ENCODE results near the gene DNAJC17. TPM values are rescaled to one million over a fixed set of nuclear protein-coding genes. Genes with fewer than 3 reads are reported as not detected.

The DNAJC17 gene, protein sequence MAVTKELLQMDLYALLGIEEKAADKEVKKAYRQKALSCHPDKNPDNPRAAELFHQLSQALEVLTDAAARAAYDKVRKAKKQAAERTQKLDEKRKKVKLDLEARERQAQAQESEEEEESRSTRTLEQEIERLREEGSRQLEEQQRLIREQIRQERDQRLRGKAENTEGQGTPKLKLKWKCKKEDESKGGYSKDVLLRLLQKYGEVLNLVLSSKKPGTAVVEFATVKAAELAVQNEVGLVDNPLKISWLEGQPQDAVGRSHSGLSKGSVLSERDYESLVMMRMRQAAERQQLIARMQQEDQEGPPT
- 67.8 and 69.3 TPM in 2 replicates for polyA plus RNA-seq (2014; cell fraction: cytosol; rRNA removed)
- polyA plus RNA-seq (2014; cell fraction: nucleus; rRNA removed) = 37.5 and 67.9 TPM in 2 replicates

GRCh38 chr15:40807028-40807887, at the start of gene DNAJC17, which contains the start of gene ZFYVE19:
DNAJC17 (minus strand) TSS chr15:40807473; CDS start chr15:40807446, 27 bp downstream.
ZFYVE19 (plus strand) TSS chr15:40807089; CDS start chr15:40807590, 501 bp downstream.
- peak; percentile 99 for DNase-seq (ENCODE audit: low spot score)

DNA sequence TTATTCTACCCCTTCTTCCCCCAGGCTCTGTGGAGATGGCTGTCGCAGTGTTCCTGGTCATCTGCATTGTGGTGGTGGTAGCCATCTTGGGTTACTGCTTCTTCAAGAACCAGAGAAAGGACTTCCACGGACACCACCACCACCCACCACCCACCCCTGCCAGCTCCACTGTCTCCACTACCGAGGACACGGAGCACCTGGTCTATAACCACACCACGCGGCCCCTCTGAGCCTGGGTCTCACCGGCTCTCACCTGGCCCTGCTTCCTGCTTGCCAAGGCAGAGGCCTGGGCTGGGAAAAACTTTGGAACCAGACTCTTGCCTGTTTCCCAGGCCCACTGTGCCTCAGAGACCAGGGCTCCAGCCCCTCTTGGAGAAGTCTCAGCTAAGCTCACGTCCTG, 49.5 kb upstream of the DNAJC17 start:
- DNase-seq (ENCODE audit: low spot score) = no peak

DNA sequence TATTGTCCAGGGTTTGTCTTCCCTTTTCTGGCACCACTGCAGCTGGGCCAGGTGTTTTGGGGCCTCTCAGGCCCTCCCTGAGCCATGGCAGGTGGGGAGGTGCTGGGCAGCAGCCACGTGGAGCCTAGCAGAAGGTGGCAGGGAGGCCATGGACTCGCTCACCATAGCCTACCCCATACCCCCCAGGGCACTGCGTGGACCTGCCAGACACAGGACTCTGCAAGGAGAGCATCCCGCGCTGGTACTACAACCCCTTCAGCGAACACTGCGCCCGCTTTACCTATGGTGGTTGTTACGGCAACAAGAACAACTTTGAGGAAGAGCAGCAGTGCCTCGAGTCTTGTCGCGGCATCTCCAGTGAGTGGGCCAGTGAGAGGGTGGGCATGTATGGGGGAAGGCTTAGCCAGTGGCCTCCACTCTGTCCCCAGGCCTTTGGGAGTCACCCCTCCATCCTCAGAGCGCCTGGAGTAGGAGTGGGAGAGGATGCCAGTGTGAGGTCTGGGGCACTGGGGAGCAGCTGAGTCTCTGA, 48.5 kb upstream of the DNAJC17 start:
- no peak for DNase-seq (ENCODE audit: low spot score)

- no peak for DNase-seq (ENCODE audit: low spot score)
These were observed 46.9 kb upstream of the DNAJC17 start for GRCh38 chr15:40854161-40854560.

DNA sequence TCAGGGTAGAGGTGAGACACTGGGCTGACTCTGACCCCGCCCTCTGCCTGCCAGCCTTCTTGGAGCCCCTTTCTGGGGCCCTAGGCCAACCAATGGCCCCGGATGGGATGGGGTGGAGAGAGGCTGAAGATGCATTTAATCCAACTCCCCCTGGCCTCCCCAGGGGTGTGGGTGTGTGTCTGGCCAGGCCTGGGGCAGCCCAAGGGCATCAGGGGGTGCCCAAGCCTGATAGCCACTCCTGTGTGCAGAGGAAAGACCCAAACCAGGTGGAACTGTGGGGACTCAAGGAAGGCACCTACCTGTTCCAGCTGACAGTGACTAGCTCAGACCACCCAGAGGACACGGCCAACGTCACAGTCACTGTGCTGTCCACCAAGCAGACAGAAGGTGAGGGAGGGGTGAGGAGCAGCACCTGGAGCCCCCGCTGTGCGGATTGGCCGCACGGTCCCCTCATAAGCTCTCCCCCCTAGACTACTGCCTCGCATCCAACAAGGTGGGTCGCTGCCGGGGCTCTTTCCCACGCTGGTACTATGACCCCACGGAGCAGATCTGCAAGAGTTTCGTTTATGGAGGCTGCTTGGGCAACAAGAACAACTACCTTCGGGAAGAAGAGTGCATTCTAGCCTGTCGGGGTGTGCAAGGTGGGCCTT, 46.1 kb upstream of the DNAJC17 start:
- no peak for DNase-seq (ENCODE audit: low spot score)

GRCh38 chr15:40852529-40852928, 45.3 kb upstream of the DNAJC17 start:
- DNase-seq (ENCODE audit: low spot score) = no peak

DNA sequence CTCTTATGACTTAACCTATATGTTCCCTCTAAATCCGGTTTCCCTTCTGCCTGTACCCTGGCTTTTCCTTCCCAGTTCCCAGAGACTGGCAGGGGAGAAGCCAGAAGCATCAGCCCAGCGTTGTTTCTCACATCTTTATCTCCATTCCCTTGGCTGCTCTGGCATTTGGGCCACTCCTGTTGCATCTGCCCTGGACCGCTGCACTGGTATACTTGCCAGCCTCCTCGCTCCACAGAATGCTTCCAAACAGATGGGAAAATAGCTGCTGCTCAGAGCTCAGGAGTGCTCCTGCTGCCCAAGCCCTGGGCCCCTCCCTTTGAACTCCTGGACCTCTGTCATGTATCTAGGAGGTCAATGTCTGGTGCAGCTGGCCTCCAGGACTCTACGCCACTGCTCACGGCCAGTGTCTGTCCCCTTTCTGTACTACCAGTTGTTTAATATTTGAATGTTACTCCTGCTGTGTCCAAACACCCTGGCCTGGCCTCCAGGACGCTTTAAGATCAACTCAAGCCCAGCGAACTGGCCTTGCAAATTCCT, 43.4 kb upstream of the DNAJC17 start:
- DNase-seq (ENCODE audit: low spot score) = no peak

- peak; percentile 68 for DNase-seq (ENCODE audit: low spot score)
These were observed 40.1 kb upstream of the DNAJC17 start for GRCh38 chr15:40847223-40847961.

- DNase-seq (ENCODE audit: low spot score) = no peak
These were observed 39.6 kb upstream of the DNAJC17 start for GRCh38 chr15:40846841-40847222.

- DNase-seq (ENCODE audit: low spot score) = no peak
These were observed 38.4 kb upstream of the DNAJC17 start for GRCh38 chr15:40845511-40846284.

- no peak for DNase-seq (ENCODE audit: low spot score)
These were observed 37.8 kb upstream of the DNAJC17 start for GRCh38 chr15:40845036-40845435.

- DNase-seq (ENCODE audit: low spot score) = no peak
These were observed 37.4 kb upstream of the DNAJC17 start for GRCh38 chr15:40844696-40845030.

DNA sequence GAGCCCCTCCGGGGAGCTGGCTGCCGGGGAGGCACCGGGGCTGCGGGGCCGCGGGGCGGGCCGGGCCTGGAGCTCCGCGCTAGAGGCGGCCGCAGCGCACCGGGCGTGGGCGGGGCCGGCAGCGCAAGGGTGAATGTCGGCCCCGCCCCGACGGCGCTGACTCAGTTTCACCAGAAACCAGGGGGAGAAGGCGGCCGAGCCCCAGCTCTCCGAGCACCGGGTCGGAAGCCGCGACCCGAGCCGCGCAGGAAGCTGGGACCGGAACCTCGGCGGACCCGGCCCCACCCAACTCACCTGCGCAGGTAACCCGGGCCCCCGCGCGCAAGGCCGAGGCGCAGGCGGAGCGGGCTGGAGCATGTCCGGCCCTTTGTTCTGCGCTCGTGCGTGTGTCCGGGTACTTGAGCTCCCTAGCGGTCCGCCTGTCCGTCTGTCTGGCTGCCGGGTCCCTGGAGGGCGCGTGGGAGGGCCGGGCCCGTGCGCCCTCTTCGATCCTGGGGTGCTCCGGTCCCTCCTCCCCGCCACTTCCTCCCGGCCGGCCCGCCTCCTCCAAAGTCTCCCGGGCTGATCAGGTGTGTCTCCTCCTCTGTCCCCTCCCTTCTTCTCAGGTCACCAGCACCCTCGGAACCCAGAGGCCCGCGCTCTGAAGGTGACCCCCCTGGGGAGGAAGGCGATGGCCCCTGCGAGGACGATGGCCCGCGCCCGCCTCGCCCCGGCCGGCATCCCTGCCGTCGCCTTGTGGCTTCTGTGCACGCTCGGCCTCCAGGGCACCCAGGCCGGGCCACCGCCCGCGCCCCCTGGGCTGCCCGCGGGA, 36.8 kb upstream of the DNAJC17 start, which contains the start of gene SPINT1:
TSS of gene SPINT1 (plus strand) at position 164 of the 811 bp plus-strand sequence. CDS start at position 671, 507 bp downstream.
- DNase-seq (ENCODE audit: low spot score) = no peak

- DNase-seq (ENCODE audit: low spot score) = no peak
These were observed 36.1 kb upstream of the DNAJC17 start for GRCh38 chr15:40843261-40843884.

GRCh38 chr15:40841741-40842140, 34.5 kb upstream of the DNAJC17 start:
- DNase-seq (ENCODE audit: low spot score) = no peak

- no peak for DNase-seq (ENCODE audit: low spot score)
These were observed 31.5 kb upstream of the DNAJC17 start for GRCh38 chr15:40838756-40839155.

GRCh38 chr15:40836020-40836419, 28.7 kb upstream of the DNAJC17 start:
- DNase-seq (ENCODE audit: low spot score) = no peak

DNA sequence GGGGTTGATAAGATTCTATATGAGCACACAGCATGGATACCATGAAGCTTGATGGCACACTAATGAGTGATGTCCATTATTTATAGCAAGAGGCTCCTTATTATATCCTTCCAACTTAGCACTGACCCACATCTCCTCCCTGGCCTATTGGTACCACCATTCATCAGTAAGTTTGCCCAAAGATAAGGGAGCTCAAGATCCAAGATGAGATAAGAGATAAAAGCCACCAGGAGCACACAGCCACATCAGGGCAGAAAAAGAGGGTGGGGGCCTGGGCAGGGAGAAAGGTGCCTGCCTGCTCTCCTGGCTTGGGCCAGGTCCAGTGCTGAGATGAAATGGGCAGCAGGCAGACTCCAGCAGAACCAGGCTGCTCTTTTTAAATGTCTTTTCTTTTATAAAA, 25.6 kb upstream of the DNAJC17 start:
- no peak for DNase-seq (ENCODE audit: low spot score)

GRCh38 chr15:40831861-40832260, 24.6 kb upstream of the DNAJC17 start:
- no peak for DNase-seq (ENCODE audit: low spot score)
